Mesendoderm (in vitro differentiated cells): ENCODE results near the gene AGFG2.

Source experiments
- DNase-seq: peaks from one replicate; pipeline ENCODE4 v3.0.0; 2013
- H2AK5ac ChIP-seq: 2 replicates; pipeline ENCODE4 v1.6.1; 2013; ENCODE audit warnings: low read length, inconsistent platforms
- H2BK120ac ChIP-seq: 2 replicates; pipeline ENCODE4 v1.6.1; 2013; ENCODE audit warnings: low read depth, mild to moderate bottlenecking, low read length, moderate library complexity, mixed read lengths
- H2BK15ac ChIP-seq: replicated peaks from 2 replicates; pipeline ENCODE4 v1.6.1; 2013; ENCODE audit warnings: low read depth, mild to moderate bottlenecking, moderate library complexity
- H2BK5ac ChIP-seq: 2 replicates; pipeline ENCODE4 v1.6.1; 2013; ENCODE audit warnings: low read length, inconsistent platforms
- H3K18ac ChIP-seq: 2 replicates; pipeline ENCODE4 v1.6.1; 2013; ENCODE audit warnings: mild to moderate bottlenecking, low read length, mixed read lengths
- H3K23ac ChIP-seq: one replicate; pipeline ENCODE4 v1.6.1; 2013; ENCODE audit warnings: low read length
- H3K27ac ChIP-seq: 2 replicates; pipeline ENCODE4 v1.5.1; 2013; ENCODE audit warnings: low read depth, mild to moderate bottlenecking, inconsistent platforms, low read length, moderate library complexity
- H3K27me3 ChIP-seq: 2 replicates; pipeline ENCODE4 v1.6.1; 2013; ENCODE audit warnings: low read length, control low read depth, mild to moderate bottlenecking, inconsistent platforms; ENCODE audit not compliant: insufficient read depth, poor library complexity
- H3K36me3 ChIP-seq: 2 replicates; pipeline ENCODE4 v1.6.1; 2013; ENCODE audit warnings: low read length, inconsistent platforms; ENCODE audit not compliant: control insufficient read depth, insufficient read depth
- H3K4ac ChIP-seq: one replicate; pipeline ENCODE4 v1.6.1; 2013; ENCODE audit warnings: low read depth, mild to moderate bottlenecking, low read length, moderate library complexity
- H3K4me1 ChIP-seq: 2 replicates; pipeline ENCODE4 v1.6.1; 2013; ENCODE audit warnings: low read depth, low read length, inconsistent platforms; ENCODE audit not compliant: control insufficient read depth
- H3K4me2 ChIP-seq: 2 replicates; pipeline ENCODE4 v1.6.1; 2013; ENCODE audit warnings: low read length
- H3K4me3 ChIP-seq: 2 replicates; pipeline ENCODE4 v1.5.1; 2013; ENCODE audit warnings: mild to moderate bottlenecking, low read length
- H3K56ac ChIP-seq: one replicate; pipeline ENCODE4 v1.6.1; 2013; ENCODE audit warnings: low read length
- H3K79me1 ChIP-seq: 2 replicates; pipeline ENCODE4 v1.6.1; 2013; ENCODE audit warnings: low read length, inconsistent platforms
- H3K79me2 ChIP-seq: 2 replicates; pipeline ENCODE4 v1.6.1; 2013; ENCODE audit warnings: mild to moderate bottlenecking, low read length; ENCODE audit not compliant: control insufficient read depth, insufficient read depth
- H3K9ac ChIP-seq: 2 replicates; pipeline ENCODE4 v1.6.1; 2013; ENCODE audit warnings: low read length, inconsistent platforms
- H4K5ac ChIP-seq: one replicate; pipeline ENCODE4 v1.6.1; 2013; ENCODE audit warnings: low read length
- H4K8ac ChIP-seq: one replicate; pipeline ENCODE4 v1.6.1; 2013; ENCODE audit warnings: low read depth, mild to moderate bottlenecking, control low read depth, low read length, moderate library complexity
- WGBS: extraction: QIAGEN DNeasy Blood & Tissue Kit; methylation state at CpG from one replicate; pipeline ENCODE4 v1.1.7; 2013; ENCODE audit warnings: low lambda C conversion rate, missing lambda C conversion rate; ENCODE audit not compliant: insufficient coverage; ENCODE audit errors: extremely low coverage; 5-methylcytosine and 5-hydroxymethylcytosine counted together

Gene AGFG2

GRCh38 chr7:100591596-100591995 is 52.6 kb downstream of the AGFG2 start:
- no peak overlapping the region for H3K27ac ChIP-seq
- no peaks in the 10 kb centered on the region for H3K79me2 ChIP-seq
- no peaks in the 10 kb centered on the region for H3K27me3 ChIP-seq
- no peaks in the 10 kb centered on the region for H3K79me1 ChIP-seq
- H3K36me3 ChIP-seq = no peaks in the 10 kb centered on the region
- H3K56ac ChIP-seq = no peak overlapping the region
- H2BK120ac ChIP-seq = no peak overlapping the region
- no peak overlapping the region for H3K9ac ChIP-seq
- no peak overlapping the region for H3K23ac ChIP-seq
- H3K4me3 ChIP-seq = no peak overlapping the region
- H3K4me2 ChIP-seq = no peak overlapping the region
- WGBS = no CpG with 5 or more reads among the region's 17 CpGs
- no peak for DNase-seq
- no peak overlapping the region for H2BK5ac ChIP-seq
- no peak overlapping the region for H3K18ac ChIP-seq
- H4K8ac ChIP-seq = no peak overlapping the region
- no peak overlapping the region for H4K5ac ChIP-seq
- no peak overlapping the region for H3K4ac ChIP-seq
- peaks cover 5% of the 10 kb centered on the region for H3K4me1 ChIP-seq
- no peak overlapping the region for H2BK15ac ChIP-seq
- no peak overlapping the region for H2AK5ac ChIP-seq

- H3K4me1 ChIP-seq = no peaks in the 10 kb centered on the region
- no peak overlapping the region for H2AK5ac ChIP-seq
- H3K4me2 ChIP-seq = no peak overlapping the region
- no peaks in the 10 kb centered on the region for H3K79me2 ChIP-seq
- no peaks in the 10 kb centered on the region for H3K27me3 ChIP-seq
- no peak overlapping the region for H3K4ac ChIP-seq
- H4K5ac ChIP-seq = no peak overlapping the region
- H3K4me3 ChIP-seq = no peak overlapping the region
- no peaks in the 10 kb centered on the region for H3K79me1 ChIP-seq
- H3K56ac ChIP-seq = no peak overlapping the region
- no peaks in the 10 kb centered on the region for H3K36me3 ChIP-seq
- no peak overlapping the region for H3K27ac ChIP-seq
- no peak overlapping the region for H2BK120ac ChIP-seq
- H3K9ac ChIP-seq = no peak overlapping the region
- no CpG with 5 or more reads among the region's 7 CpGs for WGBS
- no peak overlapping the region for H4K8ac ChIP-seq
- no peak overlapping the region for H2BK5ac ChIP-seq
- H2BK15ac ChIP-seq = no peak overlapping the region
- H3K18ac ChIP-seq = no peak overlapping the region
- no peak overlapping the region for H3K23ac ChIP-seq
- no peak for DNase-seq
These were observed 56.2 kb downstream of the AGFG2 start for GRCh38 chr7:100595188-100595587.

- Histone ChIP-seq H2AK5ac (no peak overlapping the region), H3K4ac (no peak overlapping the region), H4K5ac (no peak overlapping the region), H2BK15ac (no peak overlapping the region), H3K4me2 (no peak overlapping the region), H3K56ac (no peak overlapping the region), H3K27me3 (no peaks in the 10 kb centered on the region), H3K27ac (no peak overlapping the region), H4K8ac (no peak overlapping the region), H3K9ac (no peak overlapping the region), H3K4me3 (no peak overlapping the region), H3K36me3 (no peaks in the 10 kb centered on the region), H2BK5ac (no peak overlapping the region), H3K18ac (no peak overlapping the region), H3K4me1 (peaks cover 8% of the 10 kb centered on the region), H3K79me1 (no peaks in the 10 kb centered on the region), H3K79me2 (no peaks in the 10 kb centered on the region), H2BK120ac (no peak overlapping the region), H3K23ac (no peak overlapping the region)
- WGBS = no CpG with 5 or more reads among the region's 4 CpGs
- no peak for DNase-seq
These were observed 59.4 kb downstream of the AGFG2 start for GRCh38 chr7:100598425-100598824.

- no CpG with 5 or more reads among the region's 18 CpGs for WGBS
- no peak overlapping the region for H3K56ac ChIP-seq
These were observed 61.1 kb downstream of the AGFG2 start for GRCh38 chr7:100599911-100600729.

GRCh38 chr7:100600730-100601038 is 61.7 kb downstream of the AGFG2 start:
- Histone ChIP-seq H2BK120ac (no peak overlapping the region), H3K27ac (no peak overlapping the region), H3K4ac (no peak overlapping the region), H3K36me3 (no peaks in the 10 kb centered on the region), H3K4me3 (no peak overlapping the region), H2BK5ac (no peak overlapping the region), H3K27me3 (no peaks in the 10 kb centered on the region), H3K18ac (no peak overlapping the region), H3K79me1 (no peaks in the 10 kb centered on the region), H3K9ac (no peak overlapping the region), H3K4me2 (no peak overlapping the region), H4K8ac (no peak overlapping the region), H3K56ac (no peak overlapping the region), H3K4me1 (peaks cover 8% of the 10 kb centered on the region), H3K23ac (no peak overlapping the region), H2AK5ac (no peak overlapping the region), H2BK15ac (no peak overlapping the region), H3K79me2 (no peaks in the 10 kb centered on the region), H4K5ac (no peak overlapping the region)
- no CpG with 5 or more reads among the region's 9 CpGs for WGBS
- DNase-seq = no peak

More at GRCh38 chr7:100599911-100600729, 61.1 kb downstream of the AGFG2 start:
- H2AK5ac ChIP-seq = no peak overlapping the region
- no peak for DNase-seq
- peaks cover 8% of the 10 kb centered on the region for H3K4me1 ChIP-seq
- H2BK5ac ChIP-seq = no peak overlapping the region
- no peak overlapping the region for H3K27ac ChIP-seq
- H3K79me1 ChIP-seq = no peaks in the 10 kb centered on the region
- no peaks in the 10 kb centered on the region for H3K79me2 ChIP-seq
- no peak overlapping the region for H3K9ac ChIP-seq
- no peak overlapping the region for H3K23ac ChIP-seq
- H2BK15ac ChIP-seq = no peak overlapping the region
- H3K4me3 ChIP-seq = no peak overlapping the region
- H2BK120ac ChIP-seq = no peak overlapping the region
- H4K5ac ChIP-seq = no peak overlapping the region
- H3K27me3 ChIP-seq = no peaks in the 10 kb centered on the region
- H3K18ac ChIP-seq = no peak overlapping the region
- H3K36me3 ChIP-seq = no peaks in the 10 kb centered on the region
- H3K4ac ChIP-seq = no peak overlapping the region
- no peak overlapping the region for H3K4me2 ChIP-seq
- H4K8ac ChIP-seq = no peak overlapping the region
